NOMO-1 treated with DMSO at 0.1 percent for 48 hours (cell line): ENCODE data around the gene MYO7B.

Experiments used
- DNase-seq: peaks from one replicate; lab custom pipeline; 2025; ENCODE audit not compliant: unreplicated experiment; lab: John Stamatoyannopoulos, UW

The MYO7B gene

GRCh38 chr2:127658641-127659407 is 123.3 kb downstream of the MYO7B start:
- DNase-seq, result no peak

DNA sequence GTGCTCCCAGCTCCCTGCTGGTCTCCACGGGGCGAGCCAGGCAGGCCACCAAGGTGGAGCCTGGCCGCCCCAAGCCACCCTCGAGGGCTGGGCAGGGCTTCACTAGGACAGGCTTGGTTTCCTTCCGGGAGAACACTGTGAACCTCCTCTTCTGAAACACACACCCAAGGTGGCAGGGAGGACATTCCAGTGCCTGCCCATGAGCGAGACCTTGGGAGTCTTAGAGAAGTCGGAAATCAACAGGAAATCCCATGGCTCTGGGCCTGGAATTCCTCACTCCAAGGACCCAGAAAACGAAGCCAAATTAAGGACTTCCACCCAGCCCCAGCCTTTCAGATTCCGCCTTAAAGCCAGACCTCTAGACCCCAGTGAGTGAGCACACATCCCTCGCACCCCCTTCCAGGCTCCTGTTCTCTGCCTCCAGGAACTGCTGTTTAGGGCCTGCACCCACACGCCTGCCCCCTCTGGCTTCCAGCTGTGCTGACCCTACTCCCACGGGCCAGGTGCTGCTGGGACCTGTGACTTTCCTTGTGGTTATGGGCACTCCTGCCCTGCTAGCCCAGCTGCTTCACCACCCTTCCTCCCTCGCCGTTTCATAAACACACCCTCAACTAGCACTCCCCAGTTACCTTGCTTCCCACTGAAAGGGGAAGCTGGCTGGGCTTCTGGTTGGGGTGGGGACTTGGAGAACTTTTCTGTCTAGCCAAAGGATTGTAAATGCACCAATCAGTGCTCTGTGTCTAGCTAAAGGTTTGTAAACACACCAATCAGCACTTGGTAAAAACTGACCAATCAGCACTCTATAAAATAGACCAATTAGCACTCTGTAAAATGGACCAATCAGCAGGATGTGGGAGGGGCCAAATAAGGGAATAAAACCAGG is 124.2 kb downstream of the MYO7B start:
- DNase-seq, result peak; percentile 32

DNA sequence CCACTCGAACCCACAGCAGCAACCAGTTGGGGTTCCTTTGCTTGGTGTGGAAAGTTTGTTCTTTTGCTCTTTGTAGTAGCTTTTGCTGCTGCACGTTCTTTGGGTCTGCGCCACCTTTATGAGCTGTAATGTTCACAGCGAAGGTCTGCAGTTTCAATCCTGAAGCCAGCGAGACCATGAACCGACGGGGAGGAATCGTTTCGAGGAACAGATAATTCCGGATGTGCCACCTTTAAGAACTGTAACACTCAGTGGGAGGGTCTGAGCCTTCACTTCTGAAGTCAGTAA is 124.8 kb downstream of the MYO7B start:
- no peak for DNase-seq

DNA sequence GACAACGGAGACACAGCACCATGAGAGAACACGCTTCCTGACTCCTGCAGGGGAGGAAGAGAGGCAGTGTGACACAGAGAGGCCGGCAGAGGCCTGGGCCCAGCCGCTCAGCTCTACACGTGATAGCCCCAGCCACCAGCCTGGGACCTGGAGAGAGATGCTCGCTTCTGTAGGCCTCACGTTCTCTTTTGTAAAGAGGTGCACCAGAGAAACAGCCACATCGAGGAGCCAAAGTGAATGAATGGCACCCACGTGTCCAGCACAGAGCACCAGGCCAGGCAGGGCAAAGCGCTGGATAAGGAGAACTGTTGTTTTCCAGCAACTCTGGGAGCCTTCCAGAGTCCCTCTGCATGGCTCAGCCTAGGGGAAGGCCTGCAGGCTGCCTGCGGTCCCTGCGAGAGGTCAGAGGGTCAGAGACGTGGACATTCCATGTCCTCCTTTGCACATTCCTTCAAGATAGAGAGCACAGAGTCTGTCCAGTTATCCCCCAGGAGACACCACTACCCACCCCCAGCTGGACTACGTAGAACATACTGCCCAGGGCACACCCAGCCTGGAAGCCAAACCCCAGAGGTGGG is 125.7 kb downstream of the MYO7B start:
- no peak for DNase-seq

- DNase-seq, result no peak
These were observed 126.5 kb downstream of the MYO7B start for GRCh38 chr2:127661949-127662510.

GRCh38 chr2:127662937-127663565 is 127.6 kb downstream of the MYO7B start:
- no peak for DNase-seq

DNA sequence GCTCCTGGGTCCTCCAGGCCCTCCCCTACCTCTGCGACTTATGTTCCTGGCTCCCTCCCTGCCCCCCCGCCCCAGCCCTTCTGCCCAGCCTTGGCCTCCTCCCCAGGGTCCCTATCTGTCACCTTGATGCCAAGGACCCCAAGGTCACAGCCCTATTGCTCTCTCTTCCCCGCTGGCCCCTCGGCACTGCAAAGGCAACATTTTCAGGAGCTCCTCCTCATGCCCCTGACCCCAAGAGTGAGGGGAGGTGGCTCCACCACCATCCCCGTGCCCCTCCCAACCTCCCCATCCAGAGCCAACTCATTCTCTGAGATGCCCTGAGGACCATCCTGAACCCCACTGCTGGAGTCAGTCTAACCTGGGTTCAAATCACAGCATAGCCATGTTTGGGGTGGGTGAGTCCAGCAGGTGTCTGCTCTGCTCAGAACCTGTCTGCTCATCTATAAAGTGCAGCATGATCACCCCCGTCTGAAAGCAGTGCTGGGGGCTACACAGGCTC is 128.1 kb downstream of the MYO7B start:
- no peak for DNase-seq

DNA sequence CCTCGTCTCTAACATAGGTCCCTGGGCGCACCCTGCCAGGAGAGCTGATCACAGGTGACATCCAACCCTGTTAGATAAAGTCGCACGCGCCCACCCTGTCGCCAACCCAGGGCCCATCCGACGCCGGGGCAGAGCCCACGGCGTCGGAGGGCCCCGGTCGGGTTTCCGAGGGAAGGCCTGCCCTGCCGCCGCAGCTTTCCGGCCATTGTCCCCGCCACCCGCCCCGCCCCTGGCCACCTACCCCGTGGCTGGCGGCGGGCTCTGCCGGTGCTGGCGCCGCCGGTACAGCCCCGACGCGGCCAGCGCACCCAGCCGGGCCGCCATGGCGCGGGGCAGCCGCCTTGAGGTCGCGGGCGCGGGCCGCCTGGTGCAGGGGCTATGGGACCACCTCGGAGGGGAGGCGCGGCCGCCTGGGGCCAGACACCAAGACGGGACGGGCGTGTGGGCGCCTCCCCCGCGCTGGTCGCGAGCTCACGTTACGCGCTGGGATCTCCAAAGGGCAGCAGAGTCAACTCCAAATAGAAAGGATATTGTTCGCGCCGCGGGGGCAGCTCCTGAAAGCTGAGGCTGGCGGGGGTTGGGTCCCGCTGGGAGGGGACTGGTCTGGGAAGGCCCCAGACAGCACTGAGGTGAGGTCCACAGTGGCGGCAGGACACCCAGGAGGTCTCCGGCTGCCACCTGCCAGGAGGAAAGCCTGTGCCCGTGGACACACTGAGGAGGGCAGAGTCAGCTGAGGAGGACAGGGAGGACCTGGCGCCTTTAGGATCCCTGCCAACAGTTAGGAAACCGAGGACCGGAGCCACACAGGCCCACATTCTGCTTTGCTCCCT is 128.8 kb downstream of the MYO7B start:
- DNase-seq, result no peak

DNA sequence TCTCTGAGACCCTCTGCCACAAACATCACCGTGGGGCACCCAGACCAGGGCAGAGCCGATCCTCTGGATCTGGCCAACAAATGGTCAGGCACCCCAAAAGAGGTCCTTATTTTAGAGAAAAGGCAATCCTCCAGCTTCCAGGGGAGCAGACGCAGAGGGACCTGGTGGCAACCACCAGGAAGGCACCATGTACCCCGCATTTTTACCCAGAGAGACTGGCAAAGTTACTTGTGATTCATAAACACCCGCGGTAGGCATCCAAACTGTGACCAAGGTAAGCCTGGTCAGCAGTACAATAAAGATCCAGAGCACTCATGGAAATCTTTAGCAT is 129.4 kb downstream of the MYO7B start:
- no peak for DNase-seq

DNA sequence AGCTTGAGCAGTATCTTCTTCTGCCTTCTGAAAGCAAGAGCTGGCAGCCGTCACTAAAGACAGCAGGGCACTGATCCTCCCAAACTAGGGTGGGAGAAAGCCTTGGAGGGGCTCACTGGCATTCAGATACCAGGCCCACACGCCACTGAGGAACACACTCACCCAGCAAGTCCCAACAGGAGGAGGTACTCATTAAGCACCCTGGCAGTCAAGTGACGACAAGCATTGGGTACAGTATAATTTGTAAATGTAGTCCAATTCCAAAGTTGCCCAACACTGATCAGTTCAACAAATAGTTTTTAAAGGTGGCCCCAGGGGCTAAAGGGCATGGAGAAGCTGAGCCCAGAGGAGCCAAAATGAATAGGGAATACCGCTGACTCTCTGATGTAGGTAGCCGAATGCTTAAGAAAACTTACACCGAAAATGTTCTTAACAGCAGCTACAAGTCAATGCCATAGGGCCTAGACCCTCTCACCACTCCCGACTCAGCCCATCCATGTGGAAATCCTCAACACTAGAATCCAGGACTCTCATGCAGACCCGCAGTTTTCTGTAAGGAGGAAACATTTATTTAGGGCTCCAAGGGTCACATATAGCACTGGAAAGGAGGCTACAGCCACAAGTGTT is 129.9 kb downstream of the MYO7B start:
- DNase-seq, result no peak

DNA sequence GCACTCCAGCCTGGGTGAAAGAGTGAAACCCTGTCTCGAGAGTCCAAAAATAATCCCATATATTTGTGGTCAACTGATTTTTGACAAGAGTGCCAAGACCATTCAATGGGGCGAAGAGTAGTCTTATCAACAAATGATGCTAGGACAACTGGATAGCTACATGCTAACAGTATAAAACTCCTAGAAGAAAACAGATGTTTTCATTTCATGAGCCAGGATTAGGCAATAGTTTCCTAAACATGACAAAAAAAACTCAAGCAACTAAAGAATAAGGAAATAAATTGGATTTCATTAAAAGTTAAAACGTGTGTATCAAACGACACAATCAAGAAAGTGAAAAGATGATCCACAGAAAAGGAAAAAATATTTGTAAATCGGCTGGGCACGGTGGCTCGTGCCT is 133.6 kb downstream of the MYO7B start:
- DNase-seq, result no peak

DNA sequence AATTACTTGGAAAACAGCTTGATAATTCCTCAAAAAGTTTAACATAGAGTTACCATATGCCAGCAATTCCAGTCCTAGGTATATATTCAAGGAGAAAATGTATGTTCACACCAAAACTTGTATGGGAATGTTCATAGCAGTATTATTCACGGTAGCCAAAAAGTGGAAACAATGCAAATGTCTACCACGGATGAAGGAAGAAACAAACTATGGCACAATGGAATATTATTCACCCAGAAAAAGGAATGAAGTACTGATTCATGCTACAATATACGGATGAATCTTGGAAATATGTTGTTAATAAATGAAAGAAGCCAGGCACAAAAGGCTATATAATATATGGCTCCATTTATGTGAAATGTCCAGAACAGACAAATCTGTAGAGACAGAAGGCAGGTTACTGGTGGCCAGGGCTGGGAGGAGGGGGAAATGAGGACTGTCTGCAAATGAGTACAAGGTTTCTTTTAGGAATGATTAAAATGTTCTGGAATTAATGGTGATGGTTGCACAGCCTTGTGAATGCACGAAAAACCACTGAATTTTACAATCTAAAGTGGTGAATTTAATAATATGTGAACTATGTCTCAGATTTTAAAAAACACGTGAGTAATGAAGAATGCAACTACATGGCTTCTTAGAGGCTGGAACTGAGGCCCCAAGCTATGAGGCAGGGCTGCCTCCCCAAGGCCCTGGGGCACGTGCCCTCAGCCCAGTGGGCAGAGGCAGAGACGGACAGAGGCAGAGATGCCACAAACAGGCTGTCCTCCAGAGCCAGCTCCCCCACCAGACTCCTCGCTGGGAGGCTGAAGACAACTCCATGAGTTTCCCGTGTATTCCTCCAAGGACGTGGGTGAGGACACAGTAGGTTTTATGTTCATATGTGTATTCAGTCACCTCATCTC is 134.8 kb downstream of the MYO7B start:
- no peak for DNase-seq

GRCh38 chr2:127670957-127671290 is 135.4 kb downstream of the MYO7B start:
- DNase-seq, result no peak

- DNase-seq, result no peak
These were observed 136.2 kb downstream of the MYO7B start for GRCh38 chr2:127671557-127672302.

DNA sequence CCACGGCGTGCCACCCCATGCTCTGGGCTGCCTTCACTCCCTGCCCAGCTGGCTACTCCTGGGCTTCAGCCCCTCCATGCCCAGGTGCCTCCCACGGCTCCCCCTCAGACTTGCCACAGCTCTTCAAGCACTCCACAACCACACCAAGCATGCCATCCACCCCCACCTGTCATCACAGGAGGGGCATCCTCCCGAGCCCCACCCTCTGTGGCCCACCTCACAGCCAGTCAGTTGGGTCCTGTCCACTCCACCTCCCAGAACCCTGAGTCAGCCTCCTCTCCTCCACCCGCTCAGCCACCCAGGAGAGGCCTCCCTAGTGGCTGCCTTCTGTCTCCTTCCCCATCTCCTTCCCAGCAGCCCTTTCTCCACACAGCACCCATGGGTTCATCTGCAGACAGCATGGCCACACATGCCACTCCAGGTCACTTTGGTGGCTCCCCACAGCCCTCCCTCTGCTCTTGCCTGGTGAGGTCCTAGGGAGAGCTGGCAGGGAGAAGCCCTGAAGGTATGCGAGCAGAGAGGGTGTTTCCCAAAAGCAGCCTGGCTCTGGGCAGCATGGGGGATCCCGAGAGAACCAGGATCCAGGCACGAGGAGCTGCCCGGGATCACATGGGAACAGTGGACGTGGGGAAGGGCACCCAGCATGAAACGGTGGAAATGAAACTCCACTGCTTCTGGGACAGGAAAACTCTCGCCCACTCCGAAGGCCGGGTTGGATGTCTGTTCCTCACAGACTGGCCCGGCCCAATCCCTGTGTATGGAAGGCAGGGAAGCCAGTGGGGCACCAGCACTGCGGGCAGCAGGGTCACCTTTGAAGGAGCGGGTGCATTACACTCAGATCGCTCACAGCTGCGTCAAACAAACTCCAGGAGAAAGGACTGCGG is 137.1 kb downstream of the MYO7B start:
- DNase-seq, result no peak

DNA sequence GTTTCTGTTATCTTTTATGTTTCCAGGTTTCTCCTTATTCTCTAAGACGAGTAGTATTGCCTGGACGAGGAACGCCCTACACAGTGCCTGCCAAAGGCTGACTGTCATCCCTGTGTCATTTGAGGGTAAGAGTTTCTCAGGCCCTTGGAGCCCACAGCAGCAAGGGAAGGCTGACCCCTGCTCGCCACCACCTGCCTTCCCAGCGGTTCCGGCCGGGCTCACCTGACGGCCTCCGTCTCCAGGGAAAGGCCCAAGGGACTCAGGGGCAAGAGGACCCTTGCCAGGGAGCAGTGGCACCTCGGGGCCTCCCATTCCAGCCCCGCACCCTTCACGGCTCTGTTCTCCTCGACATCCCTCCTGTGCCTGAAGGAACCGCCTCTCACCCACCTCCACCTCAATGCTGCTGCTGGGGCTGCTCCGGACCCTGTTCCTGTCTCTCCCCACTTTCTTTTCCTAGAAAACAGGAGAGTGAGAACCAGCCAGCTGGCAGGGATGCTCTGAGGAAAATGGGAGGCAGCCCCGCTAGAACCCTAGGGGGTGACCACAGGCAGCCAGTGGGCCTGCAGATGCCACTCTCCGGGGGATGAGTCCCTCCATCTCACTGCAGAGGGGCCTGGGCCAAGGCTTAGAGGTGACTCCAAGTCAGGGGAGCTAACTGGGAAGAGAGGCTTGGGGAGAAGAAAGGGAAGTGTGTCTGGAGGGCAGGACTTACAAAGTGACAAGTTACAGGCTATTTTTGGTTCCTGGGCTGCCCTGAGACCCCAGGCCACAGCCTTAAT is 138.0 kb downstream of the MYO7B start:
- no peak for DNase-seq
